GM21825 (cell line): Measurements from ENCODE around the gene C6orf141.

Source experiments
- ATAC-seq: cut with Tn5 transposase; IDR thresholded peaks from one replicate; pipeline ENCODE4 v1.9.1; 2021; ENCODE audit warnings: mild to moderate bottlenecking, moderate library complexity; ENCODE audit not compliant: unreplicated experiment

Gene C6orf141

DNA sequence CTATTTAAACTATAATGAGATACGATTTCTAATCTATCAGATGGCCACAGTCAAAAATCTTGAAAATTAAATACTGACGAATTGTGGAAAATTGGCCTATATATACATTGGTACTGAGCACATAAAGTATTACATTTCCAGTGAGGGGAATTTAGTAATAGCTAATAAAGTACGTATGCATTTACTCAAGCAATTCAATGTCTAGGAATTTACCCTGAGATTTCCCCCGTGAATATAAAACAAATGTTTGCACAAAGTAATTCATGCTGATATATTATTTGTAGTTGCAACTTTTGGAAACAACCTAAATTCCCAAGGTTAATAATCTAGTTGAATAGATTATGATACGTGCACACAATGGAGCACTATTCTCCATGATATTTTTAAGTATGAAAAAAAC, 14.7 kb upstream of the C6orf141 start:
- ATAC-seq: no peak

GRCh38 chr6:49539102-49539501, 11.4 kb upstream of the C6orf141 start:
- no peak for ATAC-seq

DNA sequence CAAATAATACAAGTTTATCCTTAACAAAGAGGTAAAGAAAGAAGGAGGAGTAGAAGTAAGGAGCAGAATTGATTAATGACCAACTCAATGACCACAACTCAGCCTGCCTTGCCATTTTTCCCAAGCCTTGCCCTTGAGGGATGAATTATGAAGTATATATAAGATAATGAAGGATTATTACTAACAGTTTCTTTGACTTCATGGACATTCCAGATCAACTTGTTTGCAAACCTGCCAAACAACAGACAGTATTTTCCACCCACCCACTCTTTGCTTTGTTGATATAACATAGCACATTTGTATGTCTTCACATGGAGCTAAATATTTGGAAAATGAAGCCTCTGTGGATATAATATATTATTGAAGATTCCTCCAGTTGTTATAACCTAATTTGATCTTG, 9.9 kb upstream of the C6orf141 start:
- no peak for ATAC-seq

- no peak for ATAC-seq
Measured at GRCh38 chr6:49541210-49541724, 9.2 kb upstream of the C6orf141 start.

DNA sequence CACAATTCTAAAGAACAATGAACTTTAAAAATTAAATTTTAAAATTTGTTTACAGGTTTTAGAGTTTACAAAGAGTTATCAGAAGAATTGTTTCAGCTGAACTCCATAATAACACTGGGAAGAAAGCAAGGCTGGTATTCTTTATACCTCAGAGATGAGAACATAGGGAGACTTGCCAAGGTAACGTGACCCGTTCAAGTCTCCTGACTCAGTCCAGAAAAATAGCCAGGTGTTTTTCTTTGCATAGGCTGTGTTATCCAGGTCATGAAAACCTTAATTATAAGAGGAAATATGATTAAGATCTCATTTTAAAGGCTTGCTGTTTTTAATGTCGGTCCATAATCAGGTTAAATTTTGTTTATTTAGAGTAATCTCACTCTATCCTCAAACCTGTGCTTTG, 8.5 kb upstream of the C6orf141 start:
- ATAC-seq: no peak

- no peak for ATAC-seq
Measured at GRCh38 chr6:49543087-49543858, 7.2 kb upstream of the C6orf141 start.

GRCh38 chr6:49546331-49546730, 4.1 kb upstream of the C6orf141 start:
- ATAC-seq: no peak

- ATAC-seq: no peak
Measured at GRCh38 chr6:49548613-49549304, 1.7 kb upstream of the C6orf141 start.

- ATAC-seq: no peak
Measured at GRCh38 chr6:49549691-49550491, 577 bp upstream of the C6orf141 start.

DNA sequence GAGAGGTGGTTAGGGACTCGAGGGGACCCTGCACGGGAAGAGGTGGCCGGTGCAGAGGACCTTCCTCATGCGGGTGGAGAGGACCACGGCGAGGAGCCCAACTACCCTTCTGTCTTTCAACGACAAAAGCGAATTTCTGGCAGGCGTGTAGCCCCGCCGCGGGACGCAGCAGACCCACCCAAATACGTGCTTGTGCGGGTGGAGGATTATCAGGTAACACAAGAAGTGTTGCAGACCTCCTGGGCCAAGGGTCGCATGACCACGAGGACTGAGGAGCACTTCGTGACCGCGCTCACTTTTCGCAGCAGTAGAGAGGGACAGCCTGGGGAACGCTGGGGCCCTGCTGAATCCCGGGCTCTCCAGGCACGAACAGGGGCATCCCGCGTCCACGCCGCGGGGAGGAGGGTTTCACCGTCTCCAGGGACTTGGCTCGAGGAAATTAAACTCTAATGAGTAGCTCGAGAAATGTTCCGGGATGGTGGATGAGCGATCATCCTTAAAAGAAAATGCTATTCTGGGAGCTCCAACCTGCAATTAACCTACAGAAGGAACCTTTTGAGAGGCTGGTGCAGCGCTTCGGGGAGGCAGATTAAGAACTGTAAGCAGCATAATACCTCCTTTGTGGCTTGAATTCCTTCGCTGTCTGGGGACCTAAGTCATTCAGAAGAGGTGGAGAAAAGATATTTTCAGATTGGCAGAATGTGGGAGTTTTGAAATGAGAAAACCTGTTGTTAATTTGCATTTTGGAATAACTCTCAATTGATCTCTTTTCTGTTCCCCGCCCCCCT, 804 bp downstream of the C6orf141 start:
- peak; percentile 36 for ATAC-seq

- ATAC-seq: peak; percentile 46
Measured at GRCh38 chr6:49551866-49552129, 1.3 kb downstream of the C6orf141 start.

DNA sequence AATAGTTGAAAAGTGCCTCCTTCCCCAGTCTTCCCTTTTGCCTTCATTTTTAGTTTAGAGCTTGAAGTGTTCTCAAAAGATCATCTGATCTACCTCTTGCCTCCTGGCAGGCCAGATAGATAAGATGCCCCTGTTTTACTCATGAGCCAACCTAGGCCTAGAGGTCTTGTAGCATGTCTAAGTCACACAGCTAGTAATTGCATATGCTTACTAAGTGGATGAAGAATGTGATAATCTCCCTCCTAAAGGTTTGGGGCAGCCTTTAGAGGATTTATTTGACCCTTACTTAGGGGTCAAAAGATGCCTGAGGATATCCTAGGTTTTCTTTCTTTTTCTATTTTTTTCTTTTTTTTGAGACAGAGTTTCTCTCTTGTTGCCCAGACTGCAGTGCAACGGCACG, 2.1 kb downstream of the C6orf141 start:
- no peak for ATAC-seq

- ATAC-seq: no peak
Measured at GRCh38 chr6:49553384-49553783, 2.9 kb downstream of the C6orf141 start.

GRCh38 chr6:49555951-49556350, 5.5 kb downstream of the C6orf141 start:
- no peak for ATAC-seq

GRCh38 chr6:49556429-49556837, 6.0 kb downstream of the C6orf141 start:
- no peak for ATAC-seq

DNA sequence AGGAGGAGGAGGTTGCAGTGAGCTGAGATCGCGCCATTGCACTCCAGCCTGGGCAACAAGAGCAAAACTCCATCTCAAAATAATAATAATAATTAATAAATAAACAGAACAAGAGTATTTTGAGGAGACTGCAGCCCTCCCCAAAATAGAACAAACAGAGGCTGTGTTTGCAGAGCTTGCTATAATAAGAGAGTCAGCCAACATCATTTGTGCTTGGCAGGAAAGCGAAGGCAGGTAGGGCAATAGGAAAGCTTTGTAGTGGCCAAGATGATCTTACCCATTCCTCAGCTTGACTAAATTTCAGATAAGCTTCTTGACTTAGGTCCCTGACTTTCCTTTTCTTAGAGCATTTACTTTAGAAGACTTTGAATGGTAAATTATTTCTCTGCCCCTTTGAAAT, 6.7 kb downstream of the C6orf141 start:
- no peak for ATAC-seq

DNA sequence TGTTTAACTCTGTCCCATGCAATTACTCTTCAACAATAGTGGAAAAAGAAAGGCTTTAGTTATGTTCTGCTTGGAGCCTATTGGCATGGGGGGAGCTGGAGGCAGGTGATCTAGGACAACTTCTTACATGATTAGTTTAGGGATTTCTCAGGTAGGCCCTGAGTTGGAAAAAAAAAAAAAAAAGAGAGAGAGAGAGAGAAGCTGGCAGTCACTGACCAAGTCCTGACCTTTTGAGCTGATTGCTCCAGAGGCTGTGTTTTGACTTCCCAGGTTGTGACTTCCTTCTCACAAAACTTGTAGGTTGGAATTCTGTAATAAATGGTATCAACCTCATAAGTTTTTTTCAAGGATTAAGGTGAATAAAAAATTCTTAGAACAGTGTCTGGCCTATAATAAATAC, 7.8 kb downstream of the C6orf141 start:
- ATAC-seq: no peak

- no peak for ATAC-seq
Measured at GRCh38 chr6:49563006-49563886, 12.8 kb downstream of the C6orf141 start.

DNA sequence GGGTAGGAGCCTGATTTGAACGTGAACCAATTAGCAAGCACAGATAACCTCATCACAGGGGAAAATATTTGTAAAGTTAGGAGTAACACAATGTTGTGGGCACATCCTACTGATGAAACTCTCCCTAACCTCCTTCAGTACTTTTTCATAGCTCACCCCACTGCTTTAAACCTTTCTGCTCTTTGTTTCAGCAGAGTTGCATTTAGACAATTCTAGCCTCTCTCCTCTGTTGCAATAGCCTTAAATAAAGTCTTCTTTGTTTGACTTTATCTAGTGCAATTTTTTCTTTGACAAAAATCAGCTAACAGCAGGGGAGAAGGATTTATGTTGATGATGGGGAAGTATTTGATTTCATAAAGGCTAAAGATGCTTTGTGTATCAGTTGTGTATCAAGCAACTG, 14.1 kb downstream of the C6orf141 start:
- no peak for ATAC-seq

- no peak for ATAC-seq
Measured at GRCh38 chr6:49565261-49565660, 14.8 kb downstream of the C6orf141 start.
